CD4-positive, alpha-beta T cell (primary cell): ENCODE data around the gene SERINC2. TPM values are rescaled to one million over a fixed set of nuclear protein-coding genes. Genes with fewer than 3 reads are reported as not detected.

Experiments
- ATAC-seq: fragments of 200-7000 bp; cut with Tn5 transposase; one replicate; pipeline ENCODE4 v1.10.0; 2022; ENCODE audit warnings: mild to moderate bottlenecking; ENCODE audit not compliant: poor library complexity
- CTCF ChIA-PET: fragments of 350-600 bp; sonication (Branson Sonifier 250); formaldehyde crosslinking; loops from one replicate; lab custom pipeline; 2021; ENCODE audit warnings: antibody characterized with exemption, inconsistent platforms; lab: Charles Lee
- POLR2A ChIA-PET: fragments of 350-600 bp; sonication (Branson Sonifier 250); formaldehyde crosslinking; loops from one replicate; lab custom pipeline; 2021; ENCODE audit warnings: antibody characterized with exemption, inconsistent platforms; lab: Charles Lee
- DNase-seq, 14 experiments: peaks; one replicate each; pipeline ENCODE4 v3.0.0-alpha.2; 2013 to 2020; ENCODE audit warnings: mixed read lengths in 2 of 14
- H3K27ac ChIP-seq, 2 donors: one replicate each; pipeline versions ENCODE4 v1.5.1 to v1.7.0; 2013; ENCODE audit warnings: low read length in 2 of 2, low read depth in 1 of 2, mild to moderate bottlenecking in 1 of 2
- H3K27me3 ChIP-seq, 2 experiments: 1 replicate in 1 of 2; 2 replicates in 1 of 2; pipeline versions ENCODE4 v1.6.1 to v1.7.0; 2013; ENCODE audit warnings: low read length in 2 of 2, control low read depth in 1 of 2, mild to moderate bottlenecking in 1 of 2, moderate library complexity in 1 of 2; ENCODE audit not compliant: insufficient read depth in 2 of 2, control insufficient read depth in 1 of 2
- H3K36me3 ChIP-seq: one replicate; pipeline ENCODE4 v1.6.1; 2013; ENCODE audit warnings: low read length, control low read depth; ENCODE audit not compliant: insufficient read depth
- H3K4me1 ChIP-seq: one replicate; pipeline ENCODE4 v1.6.1; 2013; ENCODE audit warnings: low read length, control low read depth; ENCODE audit not compliant: insufficient read depth
- H3K4me3 ChIP-seq: one replicate; pipeline ENCODE4 v1.5.1; 2013; ENCODE audit warnings: mild to moderate bottlenecking, low read length, moderate library complexity
- H3K9me3 ChIP-seq, 2 experiments: 1 replicate in 1 of 2; 2 replicates in 1 of 2; pipeline versions ENCODE4 v1.6.1 to v1.7.0; 2013; ENCODE audit warnings: low read length in 2 of 2, mild to moderate bottlenecking in 2 of 2, control low read depth in 1 of 2, moderate library complexity in 1 of 2; ENCODE audit not compliant: control insufficient read depth in 1 of 2, insufficient read depth in 1 of 2
- H3K27ac Mint-ChIP-seq: one replicate; pipeline ENCODE4 v1.8.0; 2020; ENCODE audit warnings: mixed read lengths
- H3K27me3 Mint-ChIP-seq: one replicate; pipeline ENCODE4 v1.8.0; 2021; ENCODE audit warnings: mixed read lengths
- H3K36me3 Mint-ChIP-seq: one replicate; pipeline ENCODE4 v1.8.0; 2021; ENCODE audit warnings: low read depth, mixed read lengths
- H3K4me1 Mint-ChIP-seq: one replicate; pipeline ENCODE4 v1.8.0; 2021; ENCODE audit warnings: low read depth, mixed read lengths
- H3K4me3 Mint-ChIP-seq: one replicate; pipeline ENCODE4 v1.8.0; 2020; ENCODE audit warnings: mild to moderate bottlenecking, mixed read lengths
- H3K9me3 Mint-ChIP-seq: one replicate; pipeline ENCODE4 v1.8.0; 2020; ENCODE audit warnings: mixed read lengths
- intact Hi-C, 2 experiments: fragments of 100-400 bp; cut with DNase I in 1 of 2; cut with micrococcal nuclease in 1 of 2; formaldehyde crosslinking; loops; one replicate each; pipeline versions ENCODE4 v1.15.1 to v1.9.0; 2023 to 2025; cut with DNase I, micrococcal nuclease
- total RNA-seq, 174 experiments: library from RNA in 2 of 174; stranded (reverse) in 2 of 174; gene quantifications; one replicate each; pipeline ENCODE4 v1.2.3 and lab custom pipeline; 2021 to 2026
- TF ChIP-seq, protein P1 (sequence below): fragments of 200-600 bp; IDR thresholded peaks from one replicate; pipeline ENCODE4 v1.8.0; 2022; ENCODE audit warnings: antibody characterized with exemption, mild to moderate bottlenecking

Gene SERINC2
- total RNA-seq, 2 experiments from 2014 or later: 0.11 TPM; not detected in 1

DNA sequence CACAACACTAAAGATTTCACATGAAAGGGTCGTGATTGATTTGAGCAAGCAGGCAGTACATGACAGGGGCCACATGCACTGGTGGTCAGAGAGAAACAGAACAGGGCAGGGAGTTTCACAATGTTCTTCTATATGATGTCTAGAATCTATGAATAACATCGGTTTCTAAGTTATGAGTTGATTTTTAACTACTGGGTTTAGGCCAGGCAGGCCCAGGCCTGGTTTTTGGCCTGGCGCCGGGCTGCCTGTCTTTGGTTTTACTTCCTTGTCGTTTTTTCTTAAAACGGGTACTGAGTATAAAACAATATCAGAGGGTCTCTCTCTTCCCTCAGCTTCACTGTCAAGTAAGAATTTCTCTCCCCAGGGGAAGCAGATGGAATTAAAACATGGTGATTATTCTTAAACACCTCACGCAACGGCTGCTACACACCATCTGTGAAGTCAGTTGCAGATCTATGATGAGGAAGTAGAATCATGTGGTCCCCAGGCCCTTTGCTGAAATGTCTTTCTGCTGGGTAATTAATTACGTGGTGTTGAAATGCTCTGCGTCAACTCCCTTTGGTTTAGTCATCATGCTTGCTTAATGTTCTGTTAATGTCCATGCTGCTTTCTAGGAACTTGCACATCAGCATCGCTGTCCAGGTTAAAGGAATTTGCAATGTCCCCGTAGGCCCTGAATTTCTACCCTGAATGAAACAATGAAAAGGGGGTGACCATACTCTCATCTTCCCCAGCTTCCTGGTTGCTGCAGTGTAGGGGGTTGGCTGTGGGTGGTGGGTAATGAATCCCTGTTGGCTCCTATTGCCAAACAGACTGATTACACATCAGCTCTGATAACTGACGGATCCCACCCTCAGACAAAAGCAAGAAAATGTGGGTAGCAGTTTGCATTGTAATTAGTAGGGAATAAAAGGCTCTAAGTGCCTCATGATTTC, 70.3 kb downstream of the SERINC2 start:
- TF ChIP-seq, protein P1, sequence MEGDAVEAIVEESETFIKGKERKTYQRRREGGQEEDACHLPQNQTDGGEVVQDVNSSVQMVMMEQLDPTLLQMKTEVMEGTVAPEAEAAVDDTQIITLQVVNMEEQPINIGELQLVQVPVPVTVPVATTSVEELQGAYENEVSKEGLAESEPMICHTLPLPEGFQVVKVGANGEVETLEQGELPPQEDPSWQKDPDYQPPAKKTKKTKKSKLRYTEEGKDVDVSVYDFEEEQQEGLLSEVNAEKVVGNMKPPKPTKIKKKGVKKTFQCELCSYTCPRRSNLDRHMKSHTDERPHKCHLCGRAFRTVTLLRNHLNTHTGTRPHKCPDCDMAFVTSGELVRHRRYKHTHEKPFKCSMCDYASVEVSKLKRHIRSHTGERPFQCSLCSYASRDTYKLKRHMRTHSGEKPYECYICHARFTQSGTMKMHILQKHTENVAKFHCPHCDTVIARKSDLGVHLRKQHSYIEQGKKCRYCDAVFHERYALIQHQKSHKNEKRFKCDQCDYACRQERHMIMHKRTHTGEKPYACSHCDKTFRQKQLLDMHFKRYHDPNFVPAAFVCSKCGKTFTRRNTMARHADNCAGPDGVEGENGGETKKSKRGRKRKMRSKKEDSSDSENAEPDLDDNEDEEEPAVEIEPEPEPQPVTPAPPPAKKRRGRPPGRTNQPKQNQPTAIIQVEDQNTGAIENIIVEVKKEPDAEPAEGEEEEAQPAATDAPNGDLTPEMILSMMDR: no peak
- Mint-ChIP-seq H3K27ac (no peak overlapping the region), H3K4me1 (peaks cover 6% of the 10 kb centered on the region), H3K9me3 (peaks cover 6% of the 10 kb centered on the region), H3K27me3 (peaks cover 5% of the 10 kb centered on the region), H3K36me3 (no peaks in the 10 kb centered on the region), H3K4me3 (no peak overlapping the region)
- ChIA-PET CTCF (no interaction called here), POLR2A (no interaction called here)
- Histone ChIP-seq H3K4me3 (no peak overlapping the region), H3K9me3 (peaks cover 0 to 7% of the 10 kb centered on the region in 2 experiments), H3K27me3 (no peaks in the 10 kb centered on the region), H3K4me1 (peaks cover 3% of the 10 kb centered on the region), H3K36me3 (no peaks in the 10 kb centered on the region), H3K27ac (no peak overlapping the region)
- intact Hi-C loops: no loop called here
- ATAC-seq: no peak
- DNase-seq: peak in 3 of 14 experiments; percentile 27 to 70 (median 62)

Other genes starting within 250 kb of the SERINC2 start
- gene NKAIN1, start 173.3 kb upstream of the SERINC2 start, total RNA-seq: not detected
- 10 to 100 TPM; 48.4 to 53.7 TPM for gene SNRNP40, start 116.4 kb upstream of the SERINC2 start, total RNA-seq
- gene ZCCHC17, start 116.2 kb upstream of the SERINC2 start, total RNA-seq: 1 to 10 TPM; 7.3 to 7.6 TPM
- gene FABP3, start 40.1 kb upstream of the SERINC2 start, total RNA-seq: not detected
- gene TINAGL1, start 163.3 kb downstream of the SERINC2 start, total RNA-seq: not detected
- not detected for gene HCRTR1, start 204.5 kb downstream of the SERINC2 start, total RNA-seq
- gene PEF1, start 231.7 kb downstream of the SERINC2 start, total RNA-seq: 10 to 100 TPM; 42.3 to 45.9 TPM